ENCODE data around the gene C2CD2L. TPM values are rescaled to one million over a fixed set of nuclear protein-coding genes. Genes with fewer than 3 reads are reported as not detected.

C2CD2L gene
- polyA plus RNA-seq, 3 donors: 3.8 to 60.2 (median 6.4) TPM

DNA sequence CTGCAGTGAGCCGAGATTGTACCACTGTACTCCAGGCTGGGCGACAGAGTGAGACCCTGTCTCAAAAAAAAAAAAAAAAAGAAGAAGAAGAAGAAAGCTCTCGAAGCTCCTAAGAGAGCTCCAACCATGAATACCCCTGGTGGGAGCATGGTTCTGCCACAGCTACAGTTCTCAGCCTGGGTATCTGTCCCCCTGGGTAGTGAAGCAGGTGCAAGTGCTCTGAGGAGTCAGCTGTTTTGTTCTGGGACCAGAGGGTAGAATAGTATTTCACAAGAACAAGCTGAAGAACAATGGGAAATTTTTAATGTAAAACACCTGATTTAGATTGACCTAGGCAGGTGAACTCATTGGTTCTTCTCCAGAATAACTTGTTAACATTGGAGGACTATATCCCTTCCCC, 45.9 kb upstream of the C2CD2L start:
- Mint-ChIP-seq H3K4me3 (no peak overlapping the region), H3K27ac (no peak overlapping the region), H3K9me3 (no peaks in the 10 kb centered on the region), H3K4me1 (peaks cover 25% of the 10 kb centered on the region), H3K36me3 (peaks cover 12 to 23% of the 10 kb centered on the region in 2 donors), H3K27me3 (ENCODE audit: low read depth in 3 of 3) (peaks cover 0 to 2% (median 0%) of the 10 kb centered on the region in 3 donors)
- no peak for DNase-seq
- Histone ChIP-seq H3K36me3 (replicated peaks in 1 of 2; ENCODE audit: control insufficient read depth in 1 of 2, insufficient read depth in 2 of 2, low read length in 2 of 2) (peaks cover 0 to 5% of the 10 kb centered on the region in 2 donors), H3K4me3 (replicated peaks in 1 of 3; ENCODE audit: low read depth in 2 of 3, low read length in 3 of 3) (no peak overlapping the region), H3K27ac (ENCODE audit: low read depth in 1 of 2, low read length in 2 of 2) (no peak overlapping the region), H3K9me3 (replicated peaks in 1 of 2; ENCODE audit: control insufficient read depth in 1 of 2, insufficient read depth in 1 of 2, low read length in 2 of 2) (no peaks in the 10 kb centered on the region), H3K79me2 (ENCODE audit: insufficient read depth, low read length) (peaks cover 38% of the 10 kb centered on the region), H3K27me3 (ENCODE audit: control insufficient read depth in 2 of 2, insufficient read depth in 2 of 2, low read length in 2 of 2) (no peaks in the 10 kb centered on the region), H3K4me2 (replicated peaks; ENCODE audit: extremely low read depth, low read length, poor library complexity, severe bottlenecking) (no peak overlapping the region), H2AFZ (ENCODE audit: insufficient read depth, low read depth, low read length, poor library complexity, severe bottlenecking) (no peak overlapping the region), H3K9ac (ENCODE audit: insufficient read depth, low read length, poor library complexity, severe bottlenecking) (no peak overlapping the region), H3K4me1 (ENCODE audit: control insufficient read depth in 1 of 2, insufficient read depth in 2 of 2, low read length in 2 of 2) (peaks cover 19 to 23% of the 10 kb centered on the region in 2 donors), H4K20me1 (ENCODE audit: insufficient read depth, low read length) (no peaks in the 10 kb centered on the region)
- intact Hi-C loops (cut with micrococcal nuclease): no loop called here
- TF ChIP-seq, protein P1, sequence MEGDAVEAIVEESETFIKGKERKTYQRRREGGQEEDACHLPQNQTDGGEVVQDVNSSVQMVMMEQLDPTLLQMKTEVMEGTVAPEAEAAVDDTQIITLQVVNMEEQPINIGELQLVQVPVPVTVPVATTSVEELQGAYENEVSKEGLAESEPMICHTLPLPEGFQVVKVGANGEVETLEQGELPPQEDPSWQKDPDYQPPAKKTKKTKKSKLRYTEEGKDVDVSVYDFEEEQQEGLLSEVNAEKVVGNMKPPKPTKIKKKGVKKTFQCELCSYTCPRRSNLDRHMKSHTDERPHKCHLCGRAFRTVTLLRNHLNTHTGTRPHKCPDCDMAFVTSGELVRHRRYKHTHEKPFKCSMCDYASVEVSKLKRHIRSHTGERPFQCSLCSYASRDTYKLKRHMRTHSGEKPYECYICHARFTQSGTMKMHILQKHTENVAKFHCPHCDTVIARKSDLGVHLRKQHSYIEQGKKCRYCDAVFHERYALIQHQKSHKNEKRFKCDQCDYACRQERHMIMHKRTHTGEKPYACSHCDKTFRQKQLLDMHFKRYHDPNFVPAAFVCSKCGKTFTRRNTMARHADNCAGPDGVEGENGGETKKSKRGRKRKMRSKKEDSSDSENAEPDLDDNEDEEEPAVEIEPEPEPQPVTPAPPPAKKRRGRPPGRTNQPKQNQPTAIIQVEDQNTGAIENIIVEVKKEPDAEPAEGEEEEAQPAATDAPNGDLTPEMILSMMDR (IDR thresholded peaks at IDR 0.05): no peak
- 100% methylated on average over 1 of the region's 3 CpGs for WGBS (ENCODE audit: insufficient coverage)

DNA sequence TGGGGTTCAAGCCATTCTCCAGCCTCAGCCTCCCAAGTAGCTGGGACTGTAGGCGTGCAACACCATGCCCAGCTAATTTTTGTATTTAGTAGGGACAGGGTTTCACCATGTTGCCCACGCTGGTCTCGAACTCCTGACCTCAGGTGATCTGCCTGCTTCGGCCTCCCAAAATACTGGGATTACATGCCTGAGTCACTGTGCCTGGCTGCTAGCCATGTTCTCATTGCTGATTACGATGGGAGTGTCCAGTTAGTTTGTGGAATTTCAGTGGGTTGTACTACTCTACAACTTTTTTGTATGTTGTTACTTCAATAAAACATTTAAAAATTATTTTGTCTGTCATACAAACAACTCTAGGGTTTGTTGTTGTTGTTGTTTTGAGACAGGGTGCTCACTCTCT, 44.4 kb upstream of the C2CD2L start:
- Mint-ChIP-seq H3K27me3 (ENCODE audit: low read depth in 3 of 3) (peaks cover 0 to 2% (median 0%) of the 10 kb centered on the region in 3 donors), H3K9me3 (peaks cover 0 to 3% (median 0%) of the 10 kb centered on the region in 7 donors), H3K36me3 (peaks cover 12 to 23% of the 10 kb centered on the region in 2 donors), H3K4me1 (peaks cover 32% of the 10 kb centered on the region), H3K27ac (no peak overlapping the region), H3K4me3 (no peak overlapping the region)
- Histone ChIP-seq H2AFZ (ENCODE audit: insufficient read depth, low read depth, low read length, poor library complexity, severe bottlenecking) (no peak overlapping the region), H3K4me2 (replicated peaks; ENCODE audit: extremely low read depth, low read length, poor library complexity, severe bottlenecking) (no peak overlapping the region), H4K20me1 (ENCODE audit: insufficient read depth, low read length) (no peaks in the 10 kb centered on the region), H3K27me3 (ENCODE audit: control insufficient read depth in 2 of 2, insufficient read depth in 2 of 2, low read length in 2 of 2) (no peaks in the 10 kb centered on the region), H3K79me2 (ENCODE audit: insufficient read depth, low read length) (peaks cover 43% of the 10 kb centered on the region), H3K4me1 (ENCODE audit: control insufficient read depth in 1 of 2, insufficient read depth in 2 of 2, low read length in 2 of 2) (peaks cover 23 to 28% of the 10 kb centered on the region in 2 donors), H3K9me3 (replicated peaks in 1 of 2; ENCODE audit: control insufficient read depth in 1 of 2, insufficient read depth in 1 of 2, low read length in 2 of 2) (no peaks in the 10 kb centered on the region), H3K36me3 (replicated peaks in 1 of 2; ENCODE audit: control insufficient read depth in 1 of 2, insufficient read depth in 2 of 2, low read length in 2 of 2) (peaks cover 0 to 5% of the 10 kb centered on the region in 2 donors), H3K9ac (ENCODE audit: insufficient read depth, low read length, poor library complexity, severe bottlenecking) (no peak overlapping the region), H3K4me3 (replicated peaks in 1 of 3; ENCODE audit: low read depth in 2 of 3, low read length in 3 of 3) (no peak overlapping the region), H3K27ac (ENCODE audit: low read depth in 1 of 2, low read length in 2 of 2) (no peak overlapping the region)
- TF ChIP-seq, protein P1 (IDR thresholded peaks at IDR 0.05): no peak
- DNase-seq: no peak
- 94% methylated on average over 3 of the region's 5 CpGs for WGBS (ENCODE audit: insufficient coverage)
- intact Hi-C loops (cut with micrococcal nuclease): no loop called here
